B cell (primary cell): Measurements from ENCODE around the gene DAP. TPM values are rescaled to one million over a fixed set of nuclear protein-coding genes. Genes with fewer than 3 reads are reported as not detected.
A peak's percentile ranks its signal among the peaks of the same experiment; 100 is the strongest.

Experiments used
- ATAC-seq: fragments of 200-7000 bp; cut with Tn5 transposase; one replicate; pipeline ENCODE4 v1.10.0; 2021; ENCODE audit warnings: low read depth, mild to moderate bottlenecking, moderate number of reproducible peaks, moderate library complexity
- CTCF ChIA-PET: fragments of 350-600 bp; sonication (Branson Sonifier 250); formaldehyde crosslinking; loops from one replicate; lab custom pipeline; 2021; ENCODE audit warnings: antibody characterized with exemption, inconsistent platforms; lab: Charles Lee
- POLR2A ChIA-PET: fragments of 350-600 bp; sonication (Branson Sonifier 250); formaldehyde crosslinking; loops from one replicate; lab custom pipeline; 2021; ENCODE audit warnings: antibody characterized with exemption; lab: Charles Lee
- DNase-seq: peaks from one replicate; pipeline ENCODE4 v3.0.0; 2013
- H2AFZ ChIP-seq: 2 replicates; pipeline ENCODE4 v1.6.1; 2012; ENCODE audit warnings: mild to moderate bottlenecking, low read depth, low read length; ENCODE audit not compliant: insufficient read depth, poor library complexity, severe bottlenecking
- H3K27ac ChIP-seq, 2 donors: 1 replicate in 1 of 2; 2 replicates in 1 of 2; pipeline ENCODE4 v1.5.1; 2012 to 2013; ENCODE audit warnings: low read length in 2 of 2, mild to moderate bottlenecking in 2 of 2, moderate library complexity in 1 of 2
- H3K27me3 ChIP-seq, 4 experiments: fragments of 200-600 bp in 1 of 4; sonication (generic) in 1 of 4; replicated peaks in 1 of 4; 1 replicate in 2 of 4; 2 replicates in 2 of 4; pipeline versions ENCODE4 v1.6.1 to v1.7.0; 2013 to 2016; ENCODE audit warnings: low read length in 3 of 4, mild to moderate bottlenecking in 2 of 4, mixed read lengths in 1 of 4, moderate library complexity in 1 of 4; ENCODE audit not compliant: insufficient read depth in 4 of 4, control insufficient read depth in 3 of 4; ENCODE audit errors: control extremely low read depth in 1 of 4
- H3K36me3 ChIP-seq, 2 experiments: replicated peaks in 1 of 2; 1 replicate in 1 of 2; 2 replicates in 1 of 2; pipeline versions ENCODE4 v1.6.1 to v1.7.1; 2013; ENCODE audit warnings: low read length in 1 of 2; ENCODE audit not compliant: insufficient read depth in 2 of 2, control insufficient read depth in 1 of 2; ENCODE audit errors: control extremely low read depth in 1 of 2, extremely low read depth in 1 of 2
- H3K4me1 ChIP-seq, 2 donors: fragments of 200-600 bp in 1 of 2; sonication (generic) in 1 of 2; 1 replicate in 1 of 2; 2 replicates in 1 of 2; pipeline versions ENCODE4 v1.5.1 to v1.6.1; 2013 to 2017; ENCODE audit warnings: low read length in 2 of 2; ENCODE audit not compliant: control insufficient read depth in 2 of 2, insufficient read depth in 2 of 2
- H3K4me2 ChIP-seq: replicated peaks from 2 replicates; pipeline ENCODE3; 2012; ENCODE audit warnings: mild to moderate bottlenecking, low read depth, low read length; ENCODE audit not compliant: poor library complexity, severe bottlenecking
- H3K4me3 ChIP-seq, 5 experiments: fragments of 200-600 bp in 1 of 5; sonication (generic) in 1 of 5; 1 replicate in 3 of 5; 2 replicates in 2 of 5; pipeline versions ENCODE4 v1.5.1 to v1.7.0; 2011 to 2016; ENCODE audit warnings: low read length in 4 of 5, mild to moderate bottlenecking in 4 of 5, low read depth in 2 of 5, control low read depth in 1 of 5, moderate library complexity in 1 of 5; ENCODE audit not compliant: insufficient read depth in 1 of 5; ENCODE audit errors: control extremely low read depth in 1 of 5, extremely low read depth in 1 of 5
- H3K79me2 ChIP-seq: fragments of 200-600 bp; sonication (generic); one replicate; pipeline ENCODE4 v1.6.0; 2016; ENCODE audit warnings: low read length; ENCODE audit not compliant: control insufficient read depth, insufficient read depth
- H3K9ac ChIP-seq: fragments of 200-600 bp; sonication (generic); 2 replicates; pipeline ENCODE4 v1.6.1; 2017; ENCODE audit warnings: mild to moderate bottlenecking, low read length, moderate library complexity
- H3K9me3 ChIP-seq, 3 donors: one replicate each; pipeline versions ENCODE4 v1.6.1 to v1.7.1; 2013; ENCODE audit warnings: low read length in 2 of 3; ENCODE audit not compliant: control insufficient read depth in 2 of 3, insufficient read depth in 1 of 3; ENCODE audit errors: control extremely low read depth in 1 of 3
- H4K20me1 ChIP-seq: 2 replicates; pipeline ENCODE4 v1.6.0; 2012; ENCODE audit warnings: mild to moderate bottlenecking, low read length; ENCODE audit not compliant: insufficient read depth, control insufficient read depth, poor library complexity, severe bottlenecking
- H3K27ac Mint-ChIP-seq: one replicate; pipeline ENCODE4 v1.8.0; 2021; ENCODE audit warnings: mixed read lengths
- H3K27me3 Mint-ChIP-seq: one replicate; pipeline ENCODE4 v1.8.0; 2021; ENCODE audit warnings: mixed read lengths
- H3K4me1 Mint-ChIP-seq: one replicate; pipeline ENCODE4 v1.8.0; 2021; ENCODE audit warnings: mixed read lengths
- H3K4me3 Mint-ChIP-seq: one replicate; pipeline ENCODE4 v1.8.0; 2021; ENCODE audit warnings: mixed read lengths
- H3K9me3 Mint-ChIP-seq: one replicate; pipeline ENCODE4 v1.8.0; 2022; ENCODE audit warnings: mixed read lengths; ENCODE audit not compliant: insufficient read depth
- CTCF ChIP-seq: fragments of 200-600 bp; IDR thresholded peaks from one replicate; pipeline ENCODE4 v1.8.0; 2022; ENCODE audit warnings: antibody characterized with exemption, mild to moderate bottlenecking
- EZH2 ChIP-seq: IDR thresholded peaks from 2 replicates; pipeline ENCODE4 v1.6.1; 2012; ENCODE audit warnings: borderline replicate concordance, low read depth, mild to moderate bottlenecking, moderate library complexity, low read length; ENCODE audit not compliant: insufficient read depth, poor library complexity, severe bottlenecking
- WGBS: methylation state at CpG from one replicate; pipeline ENCODE4 v1.1.5; 2013; ENCODE audit warnings: missing lambda C conversion rate; ENCODE audit not compliant: insufficient coverage; 5-methylcytosine and 5-hydroxymethylcytosine counted together
- intact Hi-C: fragments of 100-400 bp; cut with micrococcal nuclease; formaldehyde crosslinking; loops from one replicate; pipeline ENCODE4 v1.10.0; 2022
- polyA plus RNA-seq: library from polyadenylated mRNA; depleted of rRNA; stranded (reverse); fragments of >200 nt; gene quantifications from 2 replicates; pipeline ENCODE4 v1.2.3, GENCODE V29; 2012
- total RNA-seq, 2 donors: library from RNA; stranded (reverse); fragments of 120-200 nt in 1 of 2; gene quantifications; 1 replicate in 1 of 2; 2 replicates in 1 of 2; pipeline versions ENCODE4 v1.2.3 to v1.2.4, GENCODE V29; 2013 to 2022

Gene DAP
- total and polyA plus RNA-seq, 2 donors (not counting 1 experiment from before 2014, with no cell fraction given), result 42.6 to 49.8 TPM

GRCh38 chr5:10736354-10736753 lies 24.7 kb downstream of the DAP start:
- ATAC-seq (no peak), DNase-seq (no peak)
- no peaks in the 10 kb centered on the region for H3K9me3 Mint-ChIP-seq
- Histone ChIP-seq H3K9ac (no peak overlapping the region), H3K4me2 (peak overlapping the region; percentile 34), H3K4me1 (peaks cover 35% of the 10 kb centered on the region in 2 donors), H4K20me1 (no peaks in the 10 kb centered on the region), H3K79me2 (peaks cover 32% of the 10 kb centered on the region), H3K36me3 (peaks cover 0 to 20% of the 10 kb centered on the region in 2 experiments), H3K9me3 (peaks cover 0 to 4% (median 0%) of the 10 kb centered on the region in 3 donors), H3K4me3 (no peak overlapping the region), H3K27me3 (no peaks in the 10 kb centered on the region), H3K27ac (peak overlapping the region; percentile 23 to 34), H2AFZ (no peak overlapping the region)
- ChIA-PET POLR2A (no interaction called here), CTCF (interaction anchor here (0.8 kb wide), 2 partner anchors 34 to 47 kb away, joined by 3 read pairs; no protein-coding TSS in a partner anchor)
- peak overlapping the region; percentile 83 for H3K27ac Mint-ChIP-seq
- H3K27me3 Mint-ChIP-seq, result no peaks in the 10 kb centered on the region
- H3K4me3 Mint-ChIP-seq, result no peak overlapping the region
- peaks cover 44% of the 10 kb centered on the region for H3K4me1 Mint-ChIP-seq
- 76% methylated on average over 11 of the region's 11 CpGs for WGBS
- intact Hi-C loops, result loop anchor here (2.0 kb wide), 1 partner anchor 24 kb away; the partner anchor contains the start of gene DAP
- no peak for TF ChIP-seq EZH2
- no peak for TF ChIP-seq CTCF

GRCh38 chr5:10735569-10736276 lies 25.3 kb downstream of the DAP start:
- Histone ChIP-seq H4K20me1 (no peaks in the 10 kb centered on the region), H2AFZ (no peak overlapping the region), H3K9ac (no peak overlapping the region), H3K4me1 (peaks cover 35% of the 10 kb centered on the region in 2 donors), H3K27ac (peak overlapping the region; percentile 34 to 50), H3K4me2 (peak overlapping the region; percentile 34), H3K9me3 (no peaks in the 10 kb centered on the region), H3K36me3 (peaks cover 0 to 19% of the 10 kb centered on the region in 2 experiments), H3K4me3 (no peak overlapping the region), H3K79me2 (peaks cover 29% of the 10 kb centered on the region), H3K27me3 (no peaks in the 10 kb centered on the region)
- Mint-ChIP-seq H3K4me1 (peaks cover 44% of the 10 kb centered on the region), H3K4me3 (peak overlapping the region; percentile 46), H3K27me3 (no peaks in the 10 kb centered on the region), H3K9me3 (no peaks in the 10 kb centered on the region), H3K27ac (peak overlapping the region; percentile 83)
- 25% methylated on average over 4 of the region's 8 CpGs for WGBS
- peak; percentile 41 for TF ChIP-seq CTCF
- no peak for TF ChIP-seq EZH2
- ChIA-PET CTCF (interaction anchor here (0.8 to 1.4 kb wide), 5 partner anchors 33 to 282 kb away, joined by 3 to 5 read pairs (median 3); no protein-coding TSS in a partner anchor), POLR2A (no interaction called here)
- peak; percentile 92 for ATAC-seq
- peak; percentile 86 for DNase-seq
- intact Hi-C loops, result loop anchor here (2.0 kb wide), 1 partner anchor 25 kb away; the partner anchor contains the start of gene DAP
